HEK293 (cell line): ENCODE data around the gene EPHB1.

Experiments
- SETDB1 ChIP-seq: IDR thresholded peaks from one replicate; pipeline ENCODE4 v1.6.1; 2017; ENCODE audit warnings: mild to moderate bottlenecking, low read length, moderate library complexity, mixed read lengths; ENCODE audit not compliant: insufficient read length
- ZBTB20 ChIP-seq: fragments of 450-650 bp; formaldehyde crosslinking; IDR thresholded peaks from 2 replicates; pipeline ENCODE4 v1.5.1; 2016; ENCODE audit warnings: missing biosample characterization, missing genetic modification characterization
- ZNF114 ChIP-seq: fragments of 450-650 bp; formaldehyde crosslinking; IDR thresholded peaks from 2 replicates; pipeline ENCODE4 v1.5.0; 2017; ENCODE audit warnings: missing biosample characterization, missing genetic modification characterization
- ZNF138 ChIP-seq: fragments of 450-650 bp; formaldehyde crosslinking; IDR thresholded peaks from 2 replicates; pipeline ENCODE4 v1.5.1; 2016; ENCODE audit warnings: missing biosample characterization, missing genetic modification characterization, borderline replicate concordance
- ZNF174 ChIP-seq: fragments of 450-650 bp; formaldehyde crosslinking; IDR thresholded peaks from 2 replicates; pipeline ENCODE4 v1.5.0; 2017; ENCODE audit warnings: missing biosample characterization, mild to moderate bottlenecking, missing genetic modification characterization
- ZNF501 ChIP-seq: fragments of 450-650 bp; formaldehyde crosslinking; IDR thresholded peaks from 2 replicates; pipeline ENCODE4 v1.5.1; 2016; ENCODE audit warnings: missing biosample characterization, missing genetic modification characterization
- ZNF510 ChIP-seq: fragments of 450-650 bp; formaldehyde crosslinking; IDR thresholded peaks from 2 replicates; pipeline ENCODE4 v1.5.1; 2018; ENCODE audit warnings: mild to moderate bottlenecking, missing genetic modification characterization, missing biosample characterization; ENCODE audit not compliant: insufficient replicate concordance
- ZNF549 ChIP-seq: fragments of 450-650 bp; IDR thresholded peaks from 2 replicates; pipeline ENCODE4 v1.5.1; 2018; ENCODE audit warnings: missing biosample characterization, missing genetic modification characterization, mild to moderate bottlenecking, inconsistent platforms, moderate library complexity
- ZNF560 ChIP-seq: fragments of 450-650 bp; formaldehyde crosslinking; IDR thresholded peaks from 2 replicates; pipeline ENCODE4 v1.5.1; 2017; ENCODE audit warnings: missing biosample characterization, missing genetic modification characterization, borderline replicate concordance
- TF ChIP-seq, protein P1 (sequence below): fragments of 450-650 bp; formaldehyde crosslinking; IDR thresholded peaks from 2 replicates; pipeline ENCODE4 v1.5.1; 2016; ENCODE audit warnings: missing biosample characterization, missing genetic modification characterization
- TF ChIP-seq, protein P2 (sequence below): fragments of 450-650 bp; formaldehyde crosslinking; IDR thresholded peaks from 2 replicates; pipeline ENCODE4 v1.5.1; 2016; ENCODE audit warnings: missing biosample characterization, missing genetic modification characterization
- TF ChIP-seq, protein P3 (sequence below): fragments of 450-650 bp; formaldehyde crosslinking; IDR thresholded peaks from 2 replicates; pipeline ENCODE4 v1.5.1; 2016; ENCODE audit warnings: missing biosample characterization, missing genetic modification characterization

DNA sequence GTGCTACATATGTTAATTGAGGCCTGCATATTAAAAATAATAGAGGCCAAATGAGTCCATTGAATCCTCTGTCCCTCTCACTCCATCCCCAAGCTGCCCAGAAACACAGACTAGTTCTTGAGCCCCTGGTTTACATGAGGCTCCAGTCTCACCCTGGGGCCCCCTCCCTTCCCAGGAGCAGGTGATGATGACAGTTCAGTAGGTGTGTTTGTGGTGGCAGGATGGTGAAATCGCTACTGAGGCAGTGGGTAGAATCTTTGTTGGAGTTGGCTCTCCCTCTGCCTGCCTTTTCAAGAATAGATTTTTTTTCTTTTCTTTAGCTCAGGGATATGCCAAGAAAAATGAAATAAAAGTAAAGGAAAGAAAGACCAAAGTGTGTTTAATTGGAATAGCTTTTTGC, 288.7 kb downstream of the EPHB1 start:
- TF ChIP-seq SETDB1 (no peak), ZNF560 (tag by site-specific recombination) (no peak), ZNF174 (tag by site-specific recombination) (no peak), ZNF138 (no peak), ZNF501 (tag by site-specific recombination) (no peak), ZBTB20 (tag by site-specific recombination) (no peak), ZNF510 (tag by site-specific recombination) (no peak), ZNF549 (no peak), ZNF114 (tag by site-specific recombination) (no peak)
- TF ChIP-seq, protein P1, sequence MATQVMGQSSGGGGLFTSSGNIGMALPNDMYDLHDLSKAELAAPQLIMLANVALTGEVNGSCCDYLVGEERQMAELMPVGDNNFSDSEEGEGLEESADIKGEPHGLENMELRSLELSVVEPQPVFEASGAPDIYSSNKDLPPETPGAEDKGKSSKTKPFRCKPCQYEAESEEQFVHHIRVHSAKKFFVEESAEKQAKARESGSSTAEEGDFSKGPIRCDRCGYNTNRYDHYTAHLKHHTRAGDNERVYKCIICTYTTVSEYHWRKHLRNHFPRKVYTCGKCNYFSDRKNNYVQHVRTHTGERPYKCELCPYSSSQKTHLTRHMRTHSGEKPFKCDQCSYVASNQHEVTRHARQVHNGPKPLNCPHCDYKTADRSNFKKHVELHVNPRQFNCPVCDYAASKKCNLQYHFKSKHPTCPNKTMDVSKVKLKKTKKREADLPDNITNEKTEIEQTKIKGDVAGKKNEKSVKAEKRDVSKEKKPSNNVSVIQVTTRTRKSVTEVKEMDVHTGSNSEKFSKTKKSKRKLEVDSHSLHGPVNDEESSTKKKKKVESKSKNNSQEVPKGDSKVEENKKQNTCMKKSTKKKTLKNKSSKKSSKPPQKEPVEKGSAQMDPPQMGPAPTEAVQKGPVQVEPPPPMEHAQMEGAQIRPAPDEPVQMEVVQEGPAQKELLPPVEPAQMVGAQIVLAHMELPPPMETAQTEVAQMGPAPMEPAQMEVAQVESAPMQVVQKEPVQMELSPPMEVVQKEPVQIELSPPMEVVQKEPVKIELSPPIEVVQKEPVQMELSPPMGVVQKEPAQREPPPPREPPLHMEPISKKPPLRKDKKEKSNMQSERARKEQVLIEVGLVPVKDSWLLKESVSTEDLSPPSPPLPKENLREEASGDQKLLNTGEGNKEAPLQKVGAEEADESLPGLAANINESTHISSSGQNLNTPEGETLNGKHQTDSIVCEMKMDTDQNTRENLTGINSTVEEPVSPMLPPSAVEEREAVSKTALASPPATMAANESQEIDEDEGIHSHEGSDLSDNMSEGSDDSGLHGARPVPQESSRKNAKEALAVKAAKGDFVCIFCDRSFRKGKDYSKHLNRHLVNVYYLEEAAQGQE (tag by site-specific recombination): no peak
- TF ChIP-seq, protein P2, sequence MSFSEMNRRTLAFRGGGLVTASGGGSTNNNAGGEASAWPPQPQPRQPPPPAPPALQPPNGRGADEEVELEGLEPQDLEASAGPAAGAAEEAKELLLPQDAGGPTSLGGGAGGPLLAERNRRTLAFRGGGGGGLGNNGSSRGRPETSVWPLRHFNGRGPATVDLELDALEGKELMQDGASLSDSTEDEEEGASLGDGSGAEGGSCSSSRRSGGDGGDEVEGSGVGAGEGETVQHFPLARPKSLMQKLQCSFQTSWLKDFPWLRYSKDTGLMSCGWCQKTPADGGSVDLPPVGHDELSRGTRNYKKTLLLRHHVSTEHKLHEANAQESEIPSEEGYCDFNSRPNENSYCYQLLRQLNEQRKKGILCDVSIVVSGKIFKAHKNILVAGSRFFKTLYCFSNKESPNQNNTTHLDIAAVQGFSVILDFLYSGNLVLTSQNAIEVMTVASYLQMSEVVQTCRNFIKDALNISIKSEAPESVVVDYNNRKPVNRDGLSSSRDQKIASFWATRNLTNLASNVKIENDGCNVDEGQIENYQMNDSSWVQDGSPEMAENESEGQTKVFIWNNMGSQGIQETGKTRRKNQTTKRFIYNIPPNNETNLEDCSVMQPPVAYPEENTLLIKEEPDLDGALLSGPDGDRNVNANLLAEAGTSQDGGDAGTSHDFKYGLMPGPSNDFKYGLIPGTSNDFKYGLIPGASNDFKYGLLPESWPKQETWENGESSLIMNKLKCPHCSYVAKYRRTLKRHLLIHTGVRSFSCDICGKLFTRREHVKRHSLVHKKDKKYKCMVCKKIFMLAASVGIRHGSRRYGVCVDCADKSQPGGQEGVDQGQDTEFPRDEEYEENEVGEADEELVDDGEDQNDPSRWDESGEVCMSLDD (tag by site-specific recombination): no peak
- TF ChIP-seq, protein P3, sequence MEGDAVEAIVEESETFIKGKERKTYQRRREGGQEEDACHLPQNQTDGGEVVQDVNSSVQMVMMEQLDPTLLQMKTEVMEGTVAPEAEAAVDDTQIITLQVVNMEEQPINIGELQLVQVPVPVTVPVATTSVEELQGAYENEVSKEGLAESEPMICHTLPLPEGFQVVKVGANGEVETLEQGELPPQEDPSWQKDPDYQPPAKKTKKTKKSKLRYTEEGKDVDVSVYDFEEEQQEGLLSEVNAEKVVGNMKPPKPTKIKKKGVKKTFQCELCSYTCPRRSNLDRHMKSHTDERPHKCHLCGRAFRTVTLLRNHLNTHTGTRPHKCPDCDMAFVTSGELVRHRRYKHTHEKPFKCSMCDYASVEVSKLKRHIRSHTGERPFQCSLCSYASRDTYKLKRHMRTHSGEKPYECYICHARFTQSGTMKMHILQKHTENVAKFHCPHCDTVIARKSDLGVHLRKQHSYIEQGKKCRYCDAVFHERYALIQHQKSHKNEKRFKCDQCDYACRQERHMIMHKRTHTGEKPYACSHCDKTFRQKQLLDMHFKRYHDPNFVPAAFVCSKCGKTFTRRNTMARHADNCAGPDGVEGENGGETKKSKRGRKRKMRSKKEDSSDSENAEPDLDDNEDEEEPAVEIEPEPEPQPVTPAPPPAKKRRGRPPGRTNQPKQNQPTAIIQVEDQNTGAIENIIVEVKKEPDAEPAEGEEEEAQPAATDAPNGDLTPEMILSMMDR: no peak
